Prostate gland (tissue), 2 donors: ENCODE results near the gene GAD1. TPM values are rescaled to one million over a fixed set of nuclear protein-coding genes. Genes with fewer than 3 reads are reported as not detected.

Experiments used
- DNase-seq: peaks from one replicate; pipeline ENCODE4 v3.0.0-alpha.2; 2019; ENCODE audit warnings: low spot score
- H3K27ac ChIP-seq, 2 donors: fragments of 200-600 bp; sonication (generic); 2 replicates each; pipeline ENCODE4 v1.5.1; 2017 to 2019
- H3K27me3 ChIP-seq: fragments of 200-600 bp; sonication (generic); replicated peaks from 2 replicates; pipeline ENCODE4 v1.5.1; 2019; ENCODE audit not compliant: insufficient read depth
- H3K36me3 ChIP-seq, 2 donors: fragments of 200-600 bp; sonication (generic); 1 replicate in 1 of 2; 2 replicates in 1 of 2; pipeline versions ENCODE4 v1.5.1 to v1.8.1; 2017 to 2019
- H3K4me1 ChIP-seq: fragments of 200-600 bp; sonication (generic); replicated peaks from 2 replicates; pipeline ENCODE4 v1.5.1; 2019
- H3K4me3 ChIP-seq, 2 donors: fragments of 200-600 bp; sonication (generic); 2 replicates each; pipeline ENCODE4 v1.5.1; 2017 to 2019
- H3K9me3 ChIP-seq: fragments of 200-600 bp; sonication (generic); 2 replicates; pipeline ENCODE4 v1.5.1; 2017
- CTCF ChIP-seq, 4 experiments: fragments of 200-600 bp in 2 of 4; fragments of 450-650 bp in 2 of 4; sonication (generic) in 2 of 4; IDR thresholded peaks; 1 replicate in 3 of 4; 2 replicates in 1 of 4; pipeline ENCODE4 v1.5.1; 2016 to 2019; ENCODE audit warnings: antibody characterized with exemption in 4 of 4, mild to moderate bottlenecking in 2 of 4, moderate library complexity in 2 of 4
- POLR2A ChIP-seq: fragments of 450-650 bp; IDR thresholded peaks from one replicate; pipeline ENCODE4 v1.6.1; 2016; ENCODE audit warnings: antibody characterized with exemption, mild to moderate bottlenecking
- POLR2AphosphoS5 ChIP-seq: sonication (generic); formaldehyde crosslinking; IDR thresholded peaks from one replicate; pipeline ENCODE4 v1.6.1; 2017; ENCODE audit warnings: antibody characterized with exemption
- WGBS: methylation state at CpG from one replicate; pipeline ENCODE4 v1.1.5; 2018; 5-methylcytosine and 5-hydroxymethylcytosine counted together
- intact Hi-C: fragments of 100-400 bp; cut with DNase I; formaldehyde crosslinking; loops from one replicate; pipeline ENCODE4 v1.14.2; 2022
- total RNA-seq, 2 donors: library from RNA; depleted of rRNA; stranded (reverse); fragments of >200 nt; gene quantifications; one replicate each; pipeline ENCODE4 v1.1.0, GENCODE V29; 2016

Gene GAD1
- total RNA-seq, 2 donors from 2014 or later: 2.9 to 16.7 TPM

- intact Hi-C loops: no loop called here
- no peaks in the 10 kb centered on the region for H3K36me3 ChIP-seq
- DNase-seq: no peak
- no peak for TF ChIP-seq POLR2A
- no peak for TF ChIP-seq POLR2AphosphoS5
- no peak for TF ChIP-seq CTCF (IDR thresholded peaks at IDR 0.05)
- no peak overlapping the region for H3K27ac ChIP-seq
- WGBS: 32% methylated on average over 10 of the region's 11 CpGs
- peaks cover 31% of the 10 kb centered on the region for H3K27me3 ChIP-seq
- H3K4me3 ChIP-seq: no peak overlapping the region
- H3K9me3 ChIP-seq: no peaks in the 10 kb centered on the region
- H3K4me1 ChIP-seq: no peaks in the 10 kb centered on the region
Measured at GRCh38 chr2:170823898-170824215, 7.2 kb downstream of the GAD1 start.

GRCh38 chr2:170824526-170825015 is 7.9 kb downstream of the GAD1 start:
- Histone ChIP-seq H3K4me3 (no peak overlapping the region), H3K4me1 (no peaks in the 10 kb centered on the region), H3K36me3 (no peaks in the 10 kb centered on the region), H3K9me3 (no peaks in the 10 kb centered on the region), H3K27me3 (peaks cover 26% of the 10 kb centered on the region), H3K27ac (no peak overlapping the region)
- WGBS: 69% methylated on average over 2 of the region's 2 CpGs
- TF ChIP-seq POLR2A: no peak
- no peak for TF ChIP-seq POLR2AphosphoS5
- TF ChIP-seq CTCF (IDR thresholded peaks at IDR 0.05): no peak
- no peak for DNase-seq
- intact Hi-C loops: no loop called here

GRCh38 chr2:170827841-170828532 is 11.3 kb downstream of the GAD1 start:
- Histone ChIP-seq H3K9me3 (no peaks in the 10 kb centered on the region), H3K27me3 (no peaks in the 10 kb centered on the region), H3K4me3 (no peak overlapping the region), H3K27ac (no peak overlapping the region), H3K36me3 (no peaks in the 10 kb centered on the region), H3K4me1 (no peaks in the 10 kb centered on the region)
- intact Hi-C loops: no loop called here
- 83% methylated on average over 6 of the region's 6 CpGs for WGBS
- DNase-seq: no peak
- no peak for TF ChIP-seq POLR2AphosphoS5
- no peak for TF ChIP-seq CTCF (IDR thresholded peaks at IDR 0.05)
- TF ChIP-seq POLR2A: no peak

GRCh38 chr2:170828533-170828916 is 11.8 kb downstream of the GAD1 start:
- 76% methylated on average over 5 of the region's 5 CpGs for WGBS
- Histone ChIP-seq H3K27me3 (no peaks in the 10 kb centered on the region), H3K27ac (no peak overlapping the region)

More at GRCh38 chr2:170828533-170828916, 11.8 kb downstream of the GAD1 start:
- Histone ChIP-seq H3K9me3 (no peaks in the 10 kb centered on the region), H3K4me1 (no peaks in the 10 kb centered on the region), H3K4me3 (no peak overlapping the region), H3K36me3 (no peaks in the 10 kb centered on the region)
- intact Hi-C loops: no loop called here
- TF ChIP-seq POLR2A (no peak), CTCF (IDR thresholded peaks at IDR 0.05) (no peak), POLR2AphosphoS5 (no peak)
- DNase-seq: no peak
